GM18870 (cell line): ENCODE measurements around the gene ELN.
A peak's percentile ranks its signal among the peaks of the same experiment; 100 is the strongest.
"Not testable (repeated sequence)": the region's sequence is repeated elsewhere in the genome, so short reads cannot be mapped to it uniquely, and the experiment has no call there.

Source experiments
- ATAC-seq: cut with Tn5 transposase; IDR thresholded peaks from one replicate; pipeline ENCODE4 v1.9.1; 2021; ENCODE audit warnings: moderate library complexity; ENCODE audit not compliant: unreplicated experiment

Gene ELN

GRCh38 chr7:74000489-74001149 lies 27.4 kb upstream of the ELN start:
- no peak for ATAC-seq

GRCh38 chr7:74001150-74001494 lies 26.9 kb upstream of the ELN start:
- ATAC-seq = no peak

GRCh38 chr7:74002474-74003017 lies 25.4 kb upstream of the ELN start:
- ATAC-seq = no peak

DNA sequence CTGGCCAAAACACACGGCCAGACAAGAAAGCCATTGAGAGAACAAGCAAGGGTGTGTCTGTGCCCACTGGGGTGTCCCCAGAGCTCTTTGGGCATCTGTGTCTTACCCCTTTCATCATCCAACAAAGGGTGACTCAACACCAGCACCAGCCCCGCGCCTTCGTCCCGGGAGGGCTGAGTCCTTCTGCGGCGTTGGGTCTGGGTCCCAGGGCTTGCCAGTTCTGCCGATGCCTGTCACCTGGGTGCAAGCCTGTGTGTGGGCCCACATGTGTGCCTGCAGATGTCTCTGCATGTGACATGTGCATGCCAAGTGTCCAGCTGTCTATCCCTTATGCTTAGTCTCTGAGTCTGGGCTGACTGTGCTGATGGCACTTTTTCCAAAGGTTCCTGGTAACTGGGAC lies 24.4 kb upstream of the ELN start:
- ATAC-seq = no peak

DNA sequence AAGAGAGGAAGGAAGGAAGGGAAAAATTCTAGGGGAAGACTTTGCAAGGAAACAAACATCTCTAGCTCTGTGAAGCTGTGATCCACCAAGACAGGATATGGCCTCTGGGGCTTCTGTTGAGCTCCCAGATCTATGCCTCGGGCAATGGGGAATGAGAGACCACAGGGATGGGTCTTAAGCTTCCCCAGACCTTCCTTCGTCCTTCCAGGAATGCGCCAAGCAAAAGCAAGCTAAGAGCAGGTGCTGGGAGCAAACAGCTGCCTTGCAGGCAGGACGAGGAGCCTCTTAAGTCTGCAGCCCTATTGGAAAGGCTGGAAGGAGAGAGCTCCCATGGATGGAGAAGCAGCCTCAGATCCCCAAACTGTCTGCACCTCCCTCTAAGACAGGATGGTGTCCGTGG lies 21.9 kb upstream of the ELN start:
- no peak for ATAC-seq

DNA sequence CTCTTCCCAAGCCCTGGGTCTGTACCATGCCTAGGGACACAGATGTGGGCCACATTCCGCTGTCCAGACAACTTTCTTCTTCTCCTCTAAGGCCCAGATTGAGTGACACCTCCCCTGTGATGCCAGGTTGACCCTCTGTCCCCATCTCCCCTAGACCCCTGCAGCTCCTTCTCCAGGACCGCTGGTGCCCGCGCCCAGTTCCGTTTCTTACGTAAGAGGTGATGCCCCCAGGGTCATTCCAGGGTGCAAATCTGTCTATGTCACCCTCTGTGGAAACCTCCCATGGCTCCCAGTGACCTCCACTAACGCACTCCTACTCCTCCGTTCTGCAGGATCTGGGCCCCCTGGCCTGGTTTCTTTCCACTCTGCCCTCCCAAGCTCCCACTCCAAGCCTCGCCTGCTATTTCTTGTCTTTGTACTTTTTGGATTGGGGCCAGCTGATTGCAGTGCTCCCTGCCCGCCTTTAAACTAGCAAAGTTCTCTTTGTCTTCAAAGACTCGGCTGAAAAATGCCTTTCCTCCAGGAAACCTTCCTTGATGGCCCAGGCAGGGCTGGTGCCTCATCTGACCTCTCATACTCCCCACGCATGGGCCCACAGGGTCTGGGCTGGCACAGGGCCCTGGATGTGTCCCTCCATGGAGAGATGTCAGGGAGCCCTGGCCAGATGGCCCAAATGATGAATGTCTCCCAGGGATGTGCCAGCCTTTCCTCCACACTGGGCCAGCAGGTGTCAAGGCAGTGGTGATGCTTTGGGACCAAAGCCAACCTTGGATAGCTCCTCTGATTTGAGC lies 21.3 kb upstream of the ELN start:
- no peak for ATAC-seq

DNA sequence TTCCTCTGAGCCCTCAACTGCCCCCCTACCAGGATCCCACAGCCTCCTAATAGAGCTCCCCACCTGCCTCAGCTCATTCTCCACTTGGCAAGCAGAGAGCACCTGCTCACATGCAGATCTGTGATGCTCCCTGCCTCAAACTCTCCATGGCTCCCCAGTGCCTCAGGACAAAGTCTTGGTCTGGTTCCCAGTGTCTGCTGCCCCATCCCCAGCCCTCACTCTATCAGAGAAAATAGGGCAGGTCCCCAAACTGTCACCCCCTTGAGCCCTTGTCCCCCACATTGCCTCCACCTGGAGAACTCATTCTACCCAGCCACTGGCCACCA lies 20.8 kb upstream of the ELN start:
- ATAC-seq = no peak

- ATAC-seq = no peak
Observed at GRCh38 chr7:74008687-74009086, 19.3 kb upstream of the ELN start.

GRCh38 chr7:74009719-74010118 lies 18.3 kb upstream of the ELN start:
- no peak for ATAC-seq

- ATAC-seq = no peak
Observed at GRCh38 chr7:74010407-74010806, 17.6 kb upstream of the ELN start.

DNA sequence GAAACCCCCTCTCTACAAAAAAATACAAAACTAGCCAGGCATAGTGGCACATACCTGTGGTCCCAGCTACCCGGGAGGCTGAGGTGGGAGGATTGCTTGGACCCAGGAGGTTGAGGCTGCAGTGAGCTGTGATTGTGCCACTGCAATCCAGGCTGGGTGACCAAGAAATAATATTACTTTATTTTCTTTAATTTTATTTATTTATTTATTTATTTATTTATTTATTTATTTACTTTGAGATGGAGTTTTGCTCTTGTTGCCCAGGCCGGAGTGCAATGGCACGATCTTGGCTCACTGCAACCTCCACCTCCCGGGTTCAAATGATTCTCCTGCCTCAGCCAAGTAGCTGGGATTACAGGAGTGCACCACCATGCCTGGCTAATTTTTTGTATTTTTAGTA lies 16.6 kb upstream of the ELN start:
- ATAC-seq = not testable (repeated sequence)

- peak; percentile 92 for ATAC-seq
Observed at GRCh38 chr7:74012842-74013249, 15.1 kb upstream of the ELN start.

GRCh38 chr7:74013539-74014272 lies 14.3 kb upstream of the ELN start:
- no peak for ATAC-seq

DNA sequence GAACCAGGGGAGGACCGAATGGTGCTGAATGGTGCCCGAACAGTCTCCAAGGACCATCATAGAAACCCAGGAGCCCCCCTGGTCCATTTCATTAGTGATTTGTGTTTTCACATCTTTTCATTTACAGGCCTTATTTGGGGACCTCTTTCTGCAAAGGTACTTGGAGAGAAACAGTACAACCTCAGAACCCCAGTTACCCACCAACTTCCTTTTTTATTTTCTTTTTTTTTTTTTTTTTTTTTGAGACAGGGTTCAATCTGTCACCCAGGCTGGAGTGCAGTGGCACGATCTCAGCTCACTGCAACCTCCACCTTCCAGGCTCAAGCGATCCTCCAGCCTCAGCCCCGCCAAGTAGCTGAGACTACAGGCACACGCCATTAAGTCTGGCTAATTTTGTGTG lies 13.0 kb upstream of the ELN start:
- no peak for ATAC-seq

DNA sequence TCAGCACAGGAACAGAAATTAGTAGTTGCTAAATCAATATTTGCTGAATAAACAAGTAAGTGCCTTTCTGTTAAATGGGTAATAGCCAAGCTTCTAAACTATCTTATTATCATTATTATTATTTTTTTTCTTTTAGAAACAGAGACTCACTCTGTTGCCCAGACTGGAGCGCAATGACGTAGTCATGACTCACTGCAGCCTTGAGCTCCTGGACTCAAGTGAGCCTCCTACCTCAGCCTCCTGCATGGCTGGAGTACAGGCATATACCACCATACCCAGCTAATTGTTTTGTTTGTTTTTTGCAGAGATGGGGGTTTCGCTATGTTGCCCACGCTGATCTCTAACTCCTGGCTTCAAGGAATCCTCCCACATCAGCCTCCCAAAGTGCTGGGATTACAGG lies 12.3 kb upstream of the ELN start:
- no peak for ATAC-seq

GRCh38 chr7:74017125-74017524 lies 10.8 kb upstream of the ELN start:
- no peak for ATAC-seq

DNA sequence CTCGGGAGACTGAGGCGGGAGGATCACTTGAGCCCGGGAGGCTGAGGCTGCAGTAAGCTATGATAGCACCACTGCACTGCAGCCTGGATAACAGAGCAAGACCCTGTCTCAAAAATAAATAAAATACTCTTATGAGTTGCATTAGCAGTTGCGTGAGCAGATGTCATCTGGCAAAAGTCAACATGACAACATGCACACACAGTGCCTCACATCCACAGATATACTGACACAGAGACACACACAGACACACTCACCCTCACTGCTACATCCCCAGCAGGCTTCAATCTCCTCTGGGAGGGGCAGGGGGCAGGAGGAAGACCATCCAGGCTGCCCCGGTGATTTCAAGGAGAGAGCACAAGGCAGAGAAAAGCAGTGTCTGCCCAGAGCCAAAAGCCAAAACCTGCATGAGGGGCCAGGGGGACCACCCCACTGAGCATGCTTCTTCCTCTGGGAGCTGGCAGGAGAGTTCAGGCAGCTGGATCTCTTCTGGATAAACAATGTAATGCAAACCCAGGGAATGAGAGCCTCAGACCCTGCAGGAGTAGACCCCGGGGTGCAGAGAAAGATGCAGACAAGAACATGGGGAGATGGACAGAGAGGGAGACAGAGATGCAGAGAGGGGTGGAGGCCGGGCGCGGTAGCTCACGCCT lies 9.6 kb upstream of the ELN start:
- no peak for ATAC-seq

DNA sequence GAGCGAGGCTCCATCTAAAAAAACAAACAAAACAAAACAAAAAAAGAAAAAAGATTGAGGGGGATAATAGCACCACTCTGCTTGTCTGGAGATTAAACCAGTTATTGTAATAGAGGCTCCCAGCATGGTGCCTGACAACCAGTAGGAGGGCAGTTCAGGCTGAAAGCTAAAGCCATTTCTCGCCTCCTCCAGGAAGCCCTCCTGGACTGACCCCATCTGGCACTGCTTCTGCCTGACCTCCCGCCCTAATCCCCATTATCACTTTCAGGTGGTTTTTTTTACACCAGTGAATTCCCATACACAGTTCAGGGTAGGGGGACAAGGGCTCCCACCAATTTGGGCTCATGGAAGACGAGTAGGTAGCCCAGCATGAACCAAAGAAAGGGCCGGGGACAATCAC lies 8.8 kb upstream of the ELN start:
- ATAC-seq = no peak

DNA sequence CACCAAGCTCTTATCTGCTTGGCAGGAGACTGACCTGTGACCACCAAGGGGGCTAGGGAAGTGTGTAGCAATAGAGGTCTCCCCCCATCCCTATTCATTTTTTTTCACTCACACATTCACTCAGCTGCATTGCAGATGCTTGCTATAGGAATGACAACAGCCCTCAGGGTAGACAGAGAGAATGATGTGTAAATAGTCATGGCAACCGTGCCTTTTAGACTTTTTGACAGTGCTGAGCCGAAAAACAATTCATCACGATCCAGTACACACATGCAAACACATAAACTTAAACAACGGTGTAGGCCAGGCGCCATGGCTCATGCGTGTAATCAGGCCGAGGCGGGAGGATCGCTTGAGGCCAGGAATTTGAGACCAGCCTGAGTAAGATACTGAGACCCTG lies 7.6 kb upstream of the ELN start:
- ATAC-seq = no peak

- ATAC-seq = no peak
Observed at GRCh38 chr7:74021546-74022320, 6.2 kb upstream of the ELN start.

DNA sequence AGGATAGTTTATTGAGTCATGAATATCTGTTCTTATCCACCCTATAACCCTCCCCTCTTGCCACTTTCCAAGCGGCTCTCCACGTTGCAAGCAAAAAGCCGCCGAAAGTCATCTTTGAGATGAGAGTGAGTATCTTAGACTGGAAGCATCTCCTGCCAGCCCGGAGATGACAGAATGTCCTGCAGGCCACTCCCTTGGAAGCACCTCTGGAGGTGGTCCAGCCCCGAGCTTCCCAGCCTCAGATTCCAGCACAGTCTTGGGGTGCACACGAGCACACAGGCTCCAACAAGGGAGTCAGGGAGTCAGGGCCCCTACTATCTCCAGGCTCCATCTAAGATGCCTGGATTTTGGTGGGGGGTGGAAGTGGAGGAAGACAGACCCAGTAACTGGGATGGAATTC lies 5.5 kb upstream of the ELN start:
- no peak for ATAC-seq
